ENCODE measurements around the gene APPL1.

DNA sequence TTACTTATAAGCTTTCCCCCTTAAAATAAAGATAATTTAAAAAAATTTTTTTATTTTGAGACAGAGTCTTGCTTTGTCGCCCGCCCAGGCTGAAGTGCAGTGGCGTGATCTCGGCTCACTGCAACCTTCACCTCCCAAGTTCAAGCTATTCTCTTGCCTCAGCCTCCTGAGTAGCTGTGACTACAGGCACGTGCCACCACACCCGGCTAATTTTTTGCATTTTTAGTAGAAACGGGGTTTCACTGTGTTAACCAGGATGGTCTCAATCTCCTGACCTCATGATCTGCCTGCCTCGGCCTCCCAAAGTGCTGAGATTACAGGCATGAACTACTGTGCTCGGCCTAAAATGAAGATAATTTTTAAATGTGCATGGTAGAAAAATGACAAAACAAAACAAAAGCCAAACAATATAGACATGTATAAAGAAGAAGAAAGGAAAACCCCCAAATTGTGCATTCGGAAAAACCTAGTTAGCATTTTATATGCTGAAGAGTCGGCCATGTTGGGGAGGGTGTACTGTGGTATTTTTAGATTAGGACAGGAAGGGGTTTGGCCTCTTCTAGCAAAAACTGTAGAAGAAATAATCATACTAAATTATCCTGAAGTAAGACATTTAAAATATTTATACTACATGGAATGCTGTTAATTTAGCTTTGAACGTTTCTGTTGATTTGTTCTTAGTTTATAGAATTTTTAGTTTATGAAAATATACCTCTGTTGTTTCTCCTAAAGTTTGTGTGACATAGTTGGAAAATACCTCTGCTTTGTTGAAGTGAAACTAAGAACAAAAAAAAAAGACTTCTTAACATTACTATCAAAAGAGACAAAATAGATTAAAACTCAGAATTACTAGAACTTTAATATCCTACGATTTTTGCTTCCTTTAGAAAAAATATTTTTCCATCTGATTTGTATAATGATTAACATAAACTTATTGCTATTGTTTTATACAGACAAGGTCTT lies 7.4 kb downstream of the APPL1 start:
- TF ChIP-seq TAF1 (IDR thresholded peaks at IDR 0.05; ENCODE audit: borderline replicate concordance, insufficient read depth, low read length) = no peak
- TF ChIP-seq SIN3A (IDR thresholded peaks at IDR 0.05; ENCODE audit: borderline replicate concordance, insufficient read depth, low read length) = no peak
